ENCODE results near the gene NCK2.

DNA sequence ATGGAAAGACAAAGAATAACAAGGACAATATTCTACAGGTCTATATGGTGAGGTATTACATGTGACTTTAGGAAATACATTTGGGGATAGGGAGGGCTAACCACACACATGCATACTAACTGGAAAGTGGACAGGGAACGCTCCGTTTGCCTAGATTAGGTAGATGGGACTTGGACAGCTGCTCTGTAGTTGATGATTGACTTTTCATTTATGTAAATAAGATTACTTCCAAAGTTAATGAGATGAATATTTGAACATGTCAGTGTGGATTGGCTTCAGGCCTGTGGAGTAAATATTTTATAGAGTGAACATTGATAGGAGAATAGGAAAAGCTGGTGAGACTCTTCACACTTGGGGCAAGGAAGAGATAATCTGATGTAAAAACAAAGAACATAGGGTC lies 142.0 kb downstream of the NCK2 start:
- TF ChIP-seq POLR2A (IDR thresholded peaks at IDR 0.05; ENCODE audit: low read depth), result no peak
- TF ChIP-seq, protein P1, sequence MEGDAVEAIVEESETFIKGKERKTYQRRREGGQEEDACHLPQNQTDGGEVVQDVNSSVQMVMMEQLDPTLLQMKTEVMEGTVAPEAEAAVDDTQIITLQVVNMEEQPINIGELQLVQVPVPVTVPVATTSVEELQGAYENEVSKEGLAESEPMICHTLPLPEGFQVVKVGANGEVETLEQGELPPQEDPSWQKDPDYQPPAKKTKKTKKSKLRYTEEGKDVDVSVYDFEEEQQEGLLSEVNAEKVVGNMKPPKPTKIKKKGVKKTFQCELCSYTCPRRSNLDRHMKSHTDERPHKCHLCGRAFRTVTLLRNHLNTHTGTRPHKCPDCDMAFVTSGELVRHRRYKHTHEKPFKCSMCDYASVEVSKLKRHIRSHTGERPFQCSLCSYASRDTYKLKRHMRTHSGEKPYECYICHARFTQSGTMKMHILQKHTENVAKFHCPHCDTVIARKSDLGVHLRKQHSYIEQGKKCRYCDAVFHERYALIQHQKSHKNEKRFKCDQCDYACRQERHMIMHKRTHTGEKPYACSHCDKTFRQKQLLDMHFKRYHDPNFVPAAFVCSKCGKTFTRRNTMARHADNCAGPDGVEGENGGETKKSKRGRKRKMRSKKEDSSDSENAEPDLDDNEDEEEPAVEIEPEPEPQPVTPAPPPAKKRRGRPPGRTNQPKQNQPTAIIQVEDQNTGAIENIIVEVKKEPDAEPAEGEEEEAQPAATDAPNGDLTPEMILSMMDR (IDR thresholded peaks at IDR 0.05), result no peak
